Testis (tissue), 3 donors: ENCODE measurements around the gene GBX1. TPM values are rescaled to one million over a fixed set of nuclear protein-coding genes. Genes with fewer than 3 reads are reported as not detected.

Experiments used
- DNase-seq: peaks from one replicate; pipeline ENCODE4 v3.0.0-alpha.2; 2019
- H3K27ac ChIP-seq, 2 donors: fragments of 200-600 bp; sonication (generic); one replicate each; pipeline ENCODE4 v1.5.1; 2019
- H3K27me3 ChIP-seq: fragments of 200-600 bp; sonication (generic); one replicate; pipeline ENCODE4 v1.5.1; 2019
- H3K36me3 ChIP-seq: fragments of 200-600 bp; sonication (generic); one replicate; pipeline ENCODE4 v1.5.1; 2017; ENCODE audit warnings: low read depth; ENCODE audit errors: missing control alignments
- H3K4me1 ChIP-seq: fragments of 200-600 bp; sonication (generic); one replicate; pipeline ENCODE4 v1.5.1; 2019
- H3K4me3 ChIP-seq, 2 donors: fragments of 200-600 bp; sonication (generic); one replicate each; pipeline ENCODE4 v1.5.1; 2017 to 2019
- H3K9me3 ChIP-seq: fragments of 200-600 bp; sonication (generic); one replicate; pipeline ENCODE4 v1.5.1; 2017
- CTCF ChIP-seq, 3 experiments: fragments of 450-650 bp in 2 of 3; fragments of 200-600 bp in 1 of 3; sonication (generic) in 1 of 3; IDR thresholded peaks; one replicate each; pipeline ENCODE4 v1.5.1; 2016 to 2019; ENCODE audit warnings: antibody characterized with exemption in 3 of 3, mild to moderate bottlenecking in 2 of 3, moderate library complexity in 1 of 3
- POLR2A ChIP-seq: fragments of 450-650 bp; IDR thresholded peaks from one replicate; pipeline ENCODE4 v1.6.1; 2017; ENCODE audit warnings: antibody characterized with exemption, mild to moderate bottlenecking, moderate library complexity
- WGBS, 2 donors: methylation state at CpG; one replicate each; pipeline ENCODE4 v1.1.5; 2018; 5-methylcytosine and 5-hydroxymethylcytosine counted together
- intact Hi-C: fragments of 100-400 bp; cut with DNase I; formaldehyde crosslinking; loops from one replicate; pipeline ENCODE4 v1.15.1; 2023; ENCODE audit warnings: low total_unique reads
- polyA plus RNA-seq: library from polyadenylated mRNA; stranded (reverse); fragments of 350-450 nt; fragmentation: Illumina TruSeq; extraction: RNeasy Lipid Tissue Mini Kit (QIAGEN cat#74804); gene quantifications from one replicate; pipeline ENCODE4 v1.2.3, GENCODE V29; 2014; ENCODE audit warnings: low read depth, low replicate concordance; ENCODE audit not compliant: insufficient read depth
- total RNA-seq, 2 donors: library from RNA; depleted of rRNA; stranded (reverse); fragments of >200 nt; gene quantifications; one replicate each; pipeline ENCODE4 v1.2.3, GENCODE V29; 2016

Gene GBX1
- total and polyA plus RNA-seq, 3 donors from 2014 or later, result 2.9 to 15.6 (median 7.2) TPM

GRCh38 chr7:151135525-151135845, 32.0 kb downstream of the GBX1 start:
- Histone ChIP-seq H3K27me3 (no peaks in the 10 kb centered on the region), H3K27ac (no peak overlapping the region), H3K36me3 (no peaks in the 10 kb centered on the region), H3K9me3 (no peaks in the 10 kb centered on the region), H3K4me1 (no peaks in the 10 kb centered on the region), H3K4me3 (no peak overlapping the region)
- 97 to 100% methylated on average over 5 of the region's 5 CpGs for WGBS, 2 donors
- intact Hi-C loops, result no loop called here
- TF ChIP-seq POLR2A, result no peak
- no peak for TF ChIP-seq CTCF (IDR thresholded peaks at IDR 0.05)
- DNase-seq, result no peak

- Histone ChIP-seq H3K4me3 (no peak overlapping the region), H3K36me3 (no peaks in the 10 kb centered on the region), H3K27ac (no peak overlapping the region), H3K27me3 (no peaks in the 10 kb centered on the region), H3K9me3 (no peaks in the 10 kb centered on the region), H3K4me1 (no peaks in the 10 kb centered on the region)
- intact Hi-C loops, result no loop called here
- WGBS, 2 donors, result 94 to 95% methylated on average over 11 to 14 of the region's 14 CpGs
- TF ChIP-seq CTCF (IDR thresholded peaks at IDR 0.05) (no peak), POLR2A (no peak)
- DNase-seq, result no peak
Measured at GRCh38 chr7:151134743-151135524, 32.6 kb downstream of the GBX1 start.

- no peaks in the 10 kb centered on the region for H3K4me1 ChIP-seq
- H3K36me3 ChIP-seq, result no peaks in the 10 kb centered on the region
- DNase-seq, result no peak
Measured at GRCh38 chr7:151133986-151134742, 33.3 kb downstream of the GBX1 start.

GRCh38 chr7:151133266-151133985, 34.1 kb downstream of the GBX1 start:
- Histone ChIP-seq H3K4me3 (no peak overlapping the region), H3K27ac (no peak overlapping the region), H3K4me1 (no peaks in the 10 kb centered on the region), H3K36me3 (no peaks in the 10 kb centered on the region), H3K9me3 (no peaks in the 10 kb centered on the region), H3K27me3 (no peaks in the 10 kb centered on the region)
- intact Hi-C loops, result no loop called here
- DNase-seq, result no peak
- WGBS, 2 donors, result 95 to 98% methylated on average over 11 to 16 of the region's 16 CpGs
- TF ChIP-seq CTCF (IDR thresholded peaks at IDR 0.05), result no peak
- no peak for TF ChIP-seq POLR2A

More at GRCh38 chr7:151133986-151134742, 33.3 kb downstream of the GBX1 start:
- intact Hi-C loops, result no loop called here
- H3K27ac ChIP-seq, result no peak overlapping the region
- H3K27me3 ChIP-seq, result no peaks in the 10 kb centered on the region
- no peaks in the 10 kb centered on the region for H3K9me3 ChIP-seq
- no peak for TF ChIP-seq POLR2A
- TF ChIP-seq CTCF (IDR thresholded peaks at IDR 0.05), result no peak
- 92 to 96% methylated on average over 24 of the region's 24 CpGs for WGBS, 2 donors
- no peak overlapping the region for H3K4me3 ChIP-seq
